ENCODE results near the gene UBTD2. TPM values are rescaled to one million over a fixed set of nuclear protein-coding genes. Genes with fewer than 3 reads are reported as not detected.
A peak's percentile ranks its signal among the peaks of the same experiment; 100 is the strongest.

Gene UBTD2
- total and polyA plus RNA-seq, 2 donors (not counting 1 experiment from before 2014, with no cell fraction given): 1.4 to 9.2 TPM

DNA sequence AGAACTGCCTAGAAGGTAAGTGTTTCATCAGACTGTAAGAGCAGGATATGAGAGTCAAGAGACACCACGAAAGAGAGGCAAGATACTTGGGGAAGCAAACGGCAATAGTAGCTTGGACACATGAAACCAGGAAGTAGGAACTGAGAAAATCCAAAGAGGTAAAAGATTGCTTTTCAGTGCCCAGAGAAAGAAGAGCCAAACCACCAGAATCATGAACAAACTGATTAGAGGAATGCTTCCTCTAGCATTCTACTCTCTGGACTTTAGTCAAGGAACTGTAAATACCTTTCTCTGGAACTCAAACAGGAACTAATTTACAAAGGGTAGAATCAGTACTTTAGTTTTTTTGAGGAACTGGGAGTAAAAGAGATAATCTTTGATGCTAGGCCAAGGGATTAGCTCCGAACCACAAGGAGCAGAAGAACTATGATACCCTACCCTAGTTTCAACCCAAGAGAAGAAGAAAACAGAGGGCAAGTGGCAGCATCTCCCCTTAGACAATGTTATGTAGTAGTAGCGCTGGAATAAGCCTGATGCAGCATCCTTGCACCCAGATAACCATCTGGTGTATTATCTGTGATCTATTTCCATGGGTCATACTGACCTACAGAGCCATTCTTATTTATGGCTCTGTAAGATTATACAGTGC is 48.3 kb downstream of the UBTD2 start:
- no peak for ATAC-seq (ENCODE audit: low read depth)
- no peak for TF ChIP-seq EZH2 (IDR thresholded peaks at IDR 0.05; ENCODE audit: borderline replicate concordance, insufficient read depth, low read depth, low read length, poor library complexity, severe bottlenecking)
- TF ChIP-seq, protein P1, sequence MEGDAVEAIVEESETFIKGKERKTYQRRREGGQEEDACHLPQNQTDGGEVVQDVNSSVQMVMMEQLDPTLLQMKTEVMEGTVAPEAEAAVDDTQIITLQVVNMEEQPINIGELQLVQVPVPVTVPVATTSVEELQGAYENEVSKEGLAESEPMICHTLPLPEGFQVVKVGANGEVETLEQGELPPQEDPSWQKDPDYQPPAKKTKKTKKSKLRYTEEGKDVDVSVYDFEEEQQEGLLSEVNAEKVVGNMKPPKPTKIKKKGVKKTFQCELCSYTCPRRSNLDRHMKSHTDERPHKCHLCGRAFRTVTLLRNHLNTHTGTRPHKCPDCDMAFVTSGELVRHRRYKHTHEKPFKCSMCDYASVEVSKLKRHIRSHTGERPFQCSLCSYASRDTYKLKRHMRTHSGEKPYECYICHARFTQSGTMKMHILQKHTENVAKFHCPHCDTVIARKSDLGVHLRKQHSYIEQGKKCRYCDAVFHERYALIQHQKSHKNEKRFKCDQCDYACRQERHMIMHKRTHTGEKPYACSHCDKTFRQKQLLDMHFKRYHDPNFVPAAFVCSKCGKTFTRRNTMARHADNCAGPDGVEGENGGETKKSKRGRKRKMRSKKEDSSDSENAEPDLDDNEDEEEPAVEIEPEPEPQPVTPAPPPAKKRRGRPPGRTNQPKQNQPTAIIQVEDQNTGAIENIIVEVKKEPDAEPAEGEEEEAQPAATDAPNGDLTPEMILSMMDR (IDR thresholded peaks at IDR 0.05): no peak
- no peak overlapping the region for H2AFZ ChIP-seq (ENCODE audit: insufficient read depth, low read depth, low read length, poor library complexity, severe bottlenecking)
- H3K4me2 ChIP-seq (replicated peaks; ENCODE audit: low read depth, low read length, poor library complexity, severe bottlenecking): peak overlapping the region; percentile 8
- peaks cover 0 to 15% of the 10 kb centered on the region in 2 experiments for H3K36me3 ChIP-seq (replicated peaks in 1 of 2; ENCODE audit: control extremely low read depth in 1 of 2, control insufficient read depth in 1 of 2, extremely low read depth in 1 of 2, insufficient read depth in 2 of 2, low read length in 1 of 2)
- H3K4me3 ChIP-seq (ENCODE audit: control extremely low read depth in 1 of 5, extremely low read depth in 1 of 5, insufficient read depth in 1 of 5, low read depth in 2 of 5, low read length in 4 of 5): no peak overlapping the region
- no peaks in the 10 kb centered on the region for H3K9me3 Mint-ChIP-seq (ENCODE audit: insufficient read depth)
- no peaks in the 10 kb centered on the region for H3K27me3 ChIP-seq (replicated peaks in 1 of 4; ENCODE audit: control extremely low read depth in 1 of 4, control insufficient read depth in 3 of 4, insufficient read depth in 4 of 4, low read length in 3 of 4)
- WGBS (ENCODE audit: insufficient coverage): 35% methylated on average over 2 of the region's 4 CpGs
- intact Hi-C loops (cut with micrococcal nuclease): no loop called here
- ChIA-PET CTCF (no interaction called here), POLR2A (no interaction called here)
- H3K79me2 ChIP-seq (ENCODE audit: control insufficient read depth, insufficient read depth, low read length): peaks cover 4% of the 10 kb centered on the region
- DNase-seq: peak; percentile 5
- H3K27ac ChIP-seq (ENCODE audit: low read length in 2 of 2): peak overlapping the region in 1 of 2 donors; percentile 3
- H3K9me3 ChIP-seq (ENCODE audit: control extremely low read depth in 1 of 3, control insufficient read depth in 2 of 3, insufficient read depth in 1 of 3, low read length in 2 of 3): no peaks in the 10 kb centered on the region
- H3K4me3 Mint-ChIP-seq: no peak overlapping the region
- H3K27ac Mint-ChIP-seq: no peak overlapping the region
- H4K20me1 ChIP-seq (ENCODE audit: control insufficient read depth, insufficient read depth, low read length, poor library complexity, severe bottlenecking): peaks cover 6% of the 10 kb centered on the region
- peaks cover 0 to 7% of the 10 kb centered on the region in 2 donors for H3K4me1 ChIP-seq (ENCODE audit: control insufficient read depth in 2 of 2, insufficient read depth in 2 of 2, low read length in 2 of 2)
- H3K9ac ChIP-seq (ENCODE audit: low read length): peak overlapping the region; percentile 12
- H3K4me1 Mint-ChIP-seq: peaks cover 17% of the 10 kb centered on the region
- no peaks in the 10 kb centered on the region for H3K27me3 Mint-ChIP-seq

DNA sequence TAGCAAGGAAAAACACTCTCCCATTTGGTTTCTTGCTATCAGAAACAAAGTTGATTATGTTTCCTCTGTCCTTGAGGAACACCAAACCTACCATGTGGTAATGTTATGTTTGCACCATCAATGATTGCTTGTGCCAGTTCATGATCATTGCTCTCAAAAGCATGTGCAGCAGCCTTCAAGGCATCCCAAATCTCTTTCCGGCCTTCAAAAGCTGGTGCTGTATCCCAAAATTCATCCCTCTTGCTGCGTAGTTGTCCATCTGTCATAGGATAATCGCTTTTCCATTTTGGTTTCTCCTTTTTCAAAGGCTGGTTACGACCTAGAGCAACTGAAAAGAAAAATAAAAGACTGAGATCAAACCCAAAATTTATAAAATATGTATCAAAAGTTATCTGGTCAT is 49.5 kb downstream of the UBTD2 start:
- POLR2A ChIA-PET: no interaction called here
- Histone ChIP-seq H3K4me2 (replicated peaks; ENCODE audit: low read depth, low read length, poor library complexity, severe bottlenecking) (no peak overlapping the region), H2AFZ (ENCODE audit: insufficient read depth, low read depth, low read length, poor library complexity, severe bottlenecking) (no peak overlapping the region), H3K36me3 (replicated peaks in 1 of 2; ENCODE audit: control extremely low read depth in 1 of 2, control insufficient read depth in 1 of 2, extremely low read depth in 1 of 2, insufficient read depth in 2 of 2, low read length in 1 of 2) (peaks cover 0 to 15% of the 10 kb centered on the region in 2 experiments), H3K79me2 (ENCODE audit: control insufficient read depth, insufficient read depth, low read length) (peaks cover 2% of the 10 kb centered on the region), H3K4me1 (ENCODE audit: control insufficient read depth in 2 of 2, insufficient read depth in 2 of 2, low read length in 2 of 2) (peaks cover 0 to 7% of the 10 kb centered on the region in 2 donors), H3K9ac (ENCODE audit: low read length) (no peak overlapping the region), H4K20me1 (ENCODE audit: control insufficient read depth, insufficient read depth, low read length, poor library complexity, severe bottlenecking) (peaks cover 6% of the 10 kb centered on the region), H3K4me3 (ENCODE audit: control extremely low read depth in 1 of 5, extremely low read depth in 1 of 5, insufficient read depth in 1 of 5, low read depth in 2 of 5, low read length in 4 of 5) (no peak overlapping the region), H3K27ac (ENCODE audit: low read length in 2 of 2) (no peak overlapping the region), H3K9me3 (ENCODE audit: control extremely low read depth in 1 of 3, control insufficient read depth in 2 of 3, insufficient read depth in 1 of 3, low read length in 2 of 3) (no peaks in the 10 kb centered on the region), H3K27me3 (replicated peaks in 1 of 4; ENCODE audit: control extremely low read depth in 1 of 4, control insufficient read depth in 3 of 4, insufficient read depth in 4 of 4, low read length in 3 of 4) (no peaks in the 10 kb centered on the region)
- Mint-ChIP-seq H3K9me3 (ENCODE audit: insufficient read depth) (no peaks in the 10 kb centered on the region), H3K4me1 (peaks cover 17% of the 10 kb centered on the region), H3K4me3 (no peak overlapping the region), H3K27me3 (no peaks in the 10 kb centered on the region), H3K27ac (no peak overlapping the region)
- intact Hi-C loops (cut with micrococcal nuclease): no loop called here
- CTCF ChIA-PET: no interaction called here
- WGBS (ENCODE audit: insufficient coverage): 100% methylated on average over 1 of the region's 4 CpGs
- no peak for ATAC-seq (ENCODE audit: low read depth)
- no peak for TF ChIP-seq EZH2 (IDR thresholded peaks at IDR 0.05; ENCODE audit: borderline replicate concordance, insufficient read depth, low read depth, low read length, poor library complexity, severe bottlenecking)
- TF ChIP-seq, protein P1 (IDR thresholded peaks at IDR 0.05): no peak
- no peak for DNase-seq

Measured in B cell (primary cell).